ENCODE results near the gene PUM1. TPM values are rescaled to one million over a fixed set of nuclear protein-coding genes. Genes with fewer than 3 reads are reported as not detected.

PUM1 gene
- total and polyA plus RNA-seq, 2 of the 8 experiments (the other 6 are each of a cell fraction or from before 2014, with no cell fraction given), result 122 to 177 TPM

GRCh38 chr1:30884723-30885122 lies 180.8 kb downstream of the PUM1 start:
- H2BK5ac ChIP-seq (ENCODE audit: low read depth, low read length), result no peak overlapping the region
- H2AK5ac ChIP-seq (ENCODE audit: low read depth, low read length), result no peak overlapping the region
- no peak overlapping the region for H4K8ac ChIP-seq (ENCODE audit: extremely low read depth, insufficient read depth, low read length)
- H3K23me2 ChIP-seq (ENCODE audit: low read depth, low read length), result no peaks in the 10 kb centered on the region
- no peak overlapping the region for H3K9ac ChIP-seq (replicated peaks in 1 of 4; ENCODE audit: extremely low read depth in 1 of 4, low read depth in 3 of 4, low read length in 3 of 4)
- no peak overlapping the region for H3K56ac ChIP-seq (replicated peaks; ENCODE audit: insufficient read length, low read depth, low read length)
- no peak overlapping the region for H2BK12ac ChIP-seq (ENCODE audit: low read depth, low read length)
- no peak overlapping the region for H2BK15ac ChIP-seq (ENCODE audit: low read length)
- H3K4me1 ChIP-seq (replicated peaks in 1 of 4; ENCODE audit: control insufficient read depth in 3 of 4, insufficient read depth in 4 of 4, low read length in 3 of 4), result peaks cover 9 to 35% (median 24%) of the 10 kb centered on the region in 4 experiments
- H4K20me1 ChIP-seq (replicated peaks in 1 of 2; ENCODE audit: control insufficient read depth in 1 of 2, insufficient read depth in 2 of 2, low read length in 2 of 2), result peaks cover 8 to 16% of the 10 kb centered on the region in 2 experiments
- no peak overlapping the region for H3K14ac ChIP-seq (ENCODE audit: insufficient read length)
- DNase-seq (ENCODE audit: low read depth in 1 of 2, low spot score in 2 of 2), result no peak
- TF ChIP-seq RNF2 (IDR thresholded peaks at IDR 0.05; ENCODE audit: borderline replicate concordance, low read depth, low read length, missing control alignments, poor library complexity, severe bottlenecking) (no peak), JUN (IDR thresholded peaks at IDR 0.05; ENCODE audit: low read depth, low read length) (no peak), YY1 (IDR thresholded peaks at IDR 0.05; ENCODE audit: low read depth, low read length) (no peak), SP4 (IDR thresholded peaks at IDR 0.05; ENCODE audit: low read length) (no peak), SP2 (IDR thresholded peaks at IDR 0.05; ENCODE audit: low read length) (no peak), JUND (IDR thresholded peaks at IDR 0.05; ENCODE audit: low read length) (no peak), EGR1 (IDR thresholded peaks at IDR 0.05; ENCODE audit: borderline replicate concordance, low read depth, low read length) (no peak), USF2 (IDR thresholded peaks at IDR 0.05; ENCODE audit: low read length) (no peak), ATF3 (IDR thresholded peaks at IDR 0.05; ENCODE audit: insufficient read depth, low read depth, low read length) (no peak)
- no peak overlapping the region for H3K23ac ChIP-seq (ENCODE audit: insufficient read length)
- 85% methylated on average over 5 of the region's 5 CpGs; no CpG with 5 or more reads in 1 of the 2 experiments for WGBS, 2 experiments (ENCODE audit: extremely low coverage in 1 of 2, insufficient coverage in 1 of 2, insufficient read length in 1 of 2, insufficient replicate concordance in 2 of 2, low coverage in 1 of 2, low lambda C conversion rate in 2 of 2, missing lambda C conversion rate in 1 of 2)
- H4K91ac ChIP-seq (replicated peaks; ENCODE audit: insufficient read length, low read length), result no peak overlapping the region
- H3K4me2 ChIP-seq (ENCODE audit: insufficient read depth in 1 of 2, low read depth in 2 of 2, low read length in 2 of 2), result no peak overlapping the region
- H3K4ac ChIP-seq (replicated peaks; ENCODE audit: insufficient read length, low read depth, low read length), result no peak overlapping the region
- H3K79me1 ChIP-seq (ENCODE audit: low read depth, low read length), result peaks cover 8% of the 10 kb centered on the region
- no peak overlapping the region for H3K4me3 ChIP-seq (ENCODE audit: extremely low read depth in 1 of 4, insufficient read depth in 2 of 4, low read depth in 3 of 4, low read length in 4 of 4)
- no peaks in the 10 kb centered on the region; a peak in 1 of 4 replicates for H3K79me2 ChIP-seq (ENCODE audit: control insufficient read depth in 1 of 2, insufficient read depth in 2 of 2, low read length in 2 of 2)
- H3K18ac ChIP-seq (ENCODE audit: extremely low read depth, low read length), result no peak overlapping the region
- no peak overlapping the region for H2BK120ac ChIP-seq (replicated peaks; ENCODE audit: low read depth, low read length)
- no peaks in the 10 kb centered on the region for H3K27me3 ChIP-seq (replicated peaks in 1 of 4; ENCODE audit: control insufficient read depth in 3 of 4, extremely low read depth in 1 of 4, insufficient read depth in 3 of 4, low read length in 3 of 4)
- no peak overlapping the region for H4K5ac ChIP-seq (ENCODE audit: insufficient read length, low read depth, low read length)
- POLR2A ChIA-PET (ENCODE audit: partially characterized antibody), result interaction anchor here (1.7 kb wide), 1 partner anchor 29 kb away, joined by 4 read pairs; no protein-coding TSS in a partner anchor
- H3K27ac ChIP-seq (ENCODE audit: low read depth, low read length), result no peak overlapping the region
- no peak for FAIRE-seq
- H3K9me3 ChIP-seq (ENCODE audit: insufficient read depth in 2 of 2, low read depth in 1 of 2, low read length in 1 of 2), result no peaks in the 10 kb centered on the region
- H2BK20ac ChIP-seq (ENCODE audit: low read length), result no peak overlapping the region
- CTCF ChIA-PET (ENCODE audit: partially characterized antibody), result interaction anchor here (0.6 to 1.7 kb wide), 4 partner anchors 21 to 105 kb away, joined by 4 to 6 read pairs (median 6); no protein-coding TSS in a partner anchor
- no peak overlapping the region for H2AFZ ChIP-seq (ENCODE audit: low read length)
- no peaks in the 10 kb centered on the region for H3K36me3 ChIP-seq (ENCODE audit: control insufficient read depth in 2 of 4, insufficient read depth in 4 of 4, low read length in 3 of 4)

Measured in H1 (cell line).